A673 (cell line): ENCODE data around the gene ZNF519. TPM values are rescaled to one million over a fixed set of nuclear protein-coding genes. Genes with fewer than 3 reads are reported as not detected.
"Not testable (repeated sequence)": the region's sequence is repeated elsewhere in the genome, so short reads cannot be mapped to it uniquely, and the experiment has no call there.

Experiments
- Bru-seq: library from RNA; stranded (reverse); fragments of 400-500 nt; gene quantifications from one replicate; lab custom pipeline; 2021; lab: Mats Ljungman, UMichigan
- BruChase-seq, 2 experiments: library from RNA; stranded (reverse); fragments of 400-500 nt; gene quantifications; one replicate each; lab custom pipeline; 2021; lab: Mats Ljungman, UMichigan
- BruUV-seq: library from RNA; stranded (reverse); fragments of 400-500 nt; replicated peaks from 2 replicates; lab custom pipeline; 2021; lab: Mats Ljungman, UMichigan
- CTCF ChIA-PET: fragments of 300-600 bp; sonication (Branson Sonifier 250); formaldehyde crosslinking; loops from one replicate; lab custom pipeline; 2022; ENCODE audit warnings: antibody characterized with exemption; lab: Charles Lee
- POLR2A ChIA-PET: fragments of 300-600 bp; sonication (Branson Sonifier 250); formaldehyde crosslinking; loops from one replicate; lab custom pipeline; 2022; ENCODE audit warnings: antibody characterized with exemption; ENCODE audit not compliant: low non-redundant PET; lab: Charles Lee
- DNase-seq: peaks from one replicate; pipeline ENCODE4 v3.0.0-alpha.2; 2015; ENCODE audit warnings: low spot score
- H3K27ac ChIP-seq: fragments of 200-600 bp; sonication (generic); 2 replicates; pipeline ENCODE4 v1.5.1; 2016; ENCODE audit warnings: mixed run types, low read depth, mild to moderate bottlenecking, mixed read lengths, antibody characterized with exemption, low read length; ENCODE audit not compliant: poor library complexity, severe bottlenecking
- H3K27me3 ChIP-seq: fragments of 200-600 bp; sonication (generic); replicated peaks from 2 replicates; pipeline ENCODE4 v1.6.1; 2017; ENCODE audit warnings: mixed run types, low read depth, mild to moderate bottlenecking, mixed read lengths, antibody characterized with exemption, low read length; ENCODE audit not compliant: insufficient read depth, poor library complexity
- H3K36me3 ChIP-seq: fragments of 200-600 bp; sonication (generic); 2 replicates; pipeline ENCODE4 v1.6.1; 2016; ENCODE audit warnings: mixed run types, mild to moderate bottlenecking, mixed read lengths, antibody characterized with exemption, low read length; ENCODE audit not compliant: insufficient read depth, poor library complexity, severe bottlenecking
- H3K4me1 ChIP-seq: fragments of 200-600 bp; sonication (generic); 2 replicates; pipeline ENCODE4 v1.6.1; 2017; ENCODE audit warnings: mixed run types, mild to moderate bottlenecking, mixed read lengths, antibody characterized with exemption, low read length; ENCODE audit not compliant: insufficient read depth, poor library complexity, severe bottlenecking
- H3K4me3 ChIP-seq: fragments of 200-600 bp; sonication (generic); 2 replicates; pipeline ENCODE4 v1.5.1; 2016; ENCODE audit warnings: low read depth, mixed run types, mild to moderate bottlenecking, mixed read lengths, low read length; ENCODE audit not compliant: poor library complexity, severe bottlenecking
- H3K9me3 ChIP-seq: fragments of 200-600 bp; sonication (generic); 2 replicates; pipeline ENCODE4 v1.6.1; 2016; ENCODE audit warnings: mixed run types, low read depth, mild to moderate bottlenecking, mixed read lengths, antibody characterized with exemption, low read length; ENCODE audit not compliant: poor library complexity, severe bottlenecking
- EZH2 ChIP-seq: fragments of 200-600 bp; sonication (generic); IDR thresholded peaks from 2 replicates; pipeline ENCODE4 v1.6.1; 2017; ENCODE audit warnings: borderline replicate concordance, low read depth, mild to moderate bottlenecking, mixed read lengths, antibody characterized with exemption, low read length; ENCODE audit not compliant: poor library complexity, severe bottlenecking
- intact Hi-C: fragments of 100-400 bp; cut with micrococcal nuclease; formaldehyde crosslinking; loops from one replicate; pipeline ENCODE4 v1.10.0; 2022; ENCODE audit not compliant: unreplicated experiment
- long read RNA-seq: library from polyadenylated mRNA; stranded (forward); transcript quantifications from one replicate; pipeline ENCODE4 v2.0.0, GENCODE V29; 2022
- total RNA-seq: library from RNA; stranded (reverse); gene quantifications from 2 replicates; pipeline ENCODE4 v1.2.3, GENCODE V29; 2021
- TF ChIP-seq, protein P1 (sequence below): fragments of 300-800, 200-600 bp; sonication (generic); conservative IDR thresholded peaks from 2 replicates; pipeline ENCODE4 v1.5.1; 2017; ENCODE audit warnings: low read depth, mild to moderate bottlenecking, antibody characterized with exemption, low read length, moderate library complexity, mixed read lengths

The ZNF519 gene
- total RNA-seq (27.5 and 28.8 TPM in 2 replicates), Bru-seq, nascent RNA (percentile 92 among the genes with signal in this experiment), BruChase-seq, experiment 1, labeled RNA remaining after a 2-hour chase (percentile 97 among the genes with signal in this experiment), BruChase-seq, experiment 2, labeled RNA remaining after a 6-hour chase (percentile 86 among the genes with signal in this experiment)
- long read RNA-seq, full-length matches to known transcripts, result 11 of 19 reads
- long read RNA-seq, partial matches to known transcripts, result 2 of 19 reads
- long read RNA-seq, other reads (novel, unspliced or antisense), result 6 of 19 reads

DNA sequence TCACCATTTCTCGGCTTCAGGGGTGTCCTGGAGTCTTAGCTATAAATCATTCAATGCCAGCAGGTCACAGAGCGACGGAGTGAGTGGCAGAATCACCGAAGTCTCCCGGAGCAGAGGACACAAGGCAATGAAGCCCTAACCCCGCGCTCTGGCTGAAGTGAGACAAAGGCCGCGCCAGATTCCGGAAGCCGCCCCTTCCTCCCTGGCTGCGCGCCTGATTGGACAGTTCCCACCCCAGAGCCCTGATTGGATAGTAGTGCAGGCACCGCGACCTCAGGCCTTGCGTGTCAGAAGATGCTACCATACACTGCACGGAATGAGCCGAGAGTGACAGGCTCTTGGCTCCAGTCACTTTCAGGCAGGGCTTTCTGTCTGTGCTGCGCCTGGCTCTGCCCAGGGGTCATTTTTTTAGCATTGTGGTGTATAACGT is at the start of gene ZNF519:
Gene ZNF519 (minus strand): TSS at position 165 of the 430 bp plus-strand sequence. CDS start 158 bp downstream, at position 7.
- Histone ChIP-seq H3K27ac (peak within 1 kb of the TSS; percentile 70), H3K4me3 (peak within 1 kb of the TSS; percentile 67)
- POLR2A ChIA-PET, H3K36me3 ChIP-seq, H3K9me3 ChIP-seq, H3K27me3 ChIP-seq, intact Hi-C loops, BruUV-seq, H3K4me1 ChIP-seq, CTCF ChIA-PET: not testable (repeated sequence)
- DNase-seq, result peak; percentile 96

- Histone ChIP-seq H3K36me3 (no peaks in the 10 kb centered on the region), H3K4me1 (no peaks in the 10 kb centered on the region), H3K27me3 (no peaks in the 10 kb centered on the region), H3K4me3 (no peak overlapping the region), H3K9me3 (no peaks in the 10 kb centered on the region), H3K27ac (no peak overlapping the region)
- no peak for DNase-seq
- intact Hi-C loops, result no loop called here
- no peak for TF ChIP-seq EZH2
- TF ChIP-seq, protein P1, sequence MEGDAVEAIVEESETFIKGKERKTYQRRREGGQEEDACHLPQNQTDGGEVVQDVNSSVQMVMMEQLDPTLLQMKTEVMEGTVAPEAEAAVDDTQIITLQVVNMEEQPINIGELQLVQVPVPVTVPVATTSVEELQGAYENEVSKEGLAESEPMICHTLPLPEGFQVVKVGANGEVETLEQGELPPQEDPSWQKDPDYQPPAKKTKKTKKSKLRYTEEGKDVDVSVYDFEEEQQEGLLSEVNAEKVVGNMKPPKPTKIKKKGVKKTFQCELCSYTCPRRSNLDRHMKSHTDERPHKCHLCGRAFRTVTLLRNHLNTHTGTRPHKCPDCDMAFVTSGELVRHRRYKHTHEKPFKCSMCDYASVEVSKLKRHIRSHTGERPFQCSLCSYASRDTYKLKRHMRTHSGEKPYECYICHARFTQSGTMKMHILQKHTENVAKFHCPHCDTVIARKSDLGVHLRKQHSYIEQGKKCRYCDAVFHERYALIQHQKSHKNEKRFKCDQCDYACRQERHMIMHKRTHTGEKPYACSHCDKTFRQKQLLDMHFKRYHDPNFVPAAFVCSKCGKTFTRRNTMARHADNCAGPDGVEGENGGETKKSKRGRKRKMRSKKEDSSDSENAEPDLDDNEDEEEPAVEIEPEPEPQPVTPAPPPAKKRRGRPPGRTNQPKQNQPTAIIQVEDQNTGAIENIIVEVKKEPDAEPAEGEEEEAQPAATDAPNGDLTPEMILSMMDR, result no peak
- POLR2A ChIA-PET, result no interaction called here
- CTCF ChIA-PET, result no interaction called here
- no TSS peak for BruUV-seq
Observed at GRCh38 chr18:14179306-14179705, 47.1 kb upstream of the ZNF519 start.

- BruUV-seq, H3K4me3 ChIP-seq, H3K27ac ChIP-seq, intact Hi-C loops, CTCF ChIA-PET, H3K36me3 ChIP-seq, H3K27me3 ChIP-seq, POLR2A ChIA-PET, H3K9me3 ChIP-seq, H3K4me1 ChIP-seq: not testable (repeated sequence)
- DNase-seq, result peak; percentile 33
- TF ChIP-seq, protein P1, result peak; percentile 58; the same call in 1 of the 2 replicates
Observed at GRCh38 chr18:14178321-14179196, 46.3 kb upstream of the ZNF519 start.

GRCh38 chr18:14177540-14178320 is 45.5 kb upstream of the ZNF519 start:
- H3K27me3 ChIP-seq, H3K36me3 ChIP-seq, BruUV-seq, H3K27ac ChIP-seq, DNase-seq, CTCF ChIA-PET, H3K9me3 ChIP-seq, H3K4me3 ChIP-seq, H3K4me1 ChIP-seq, POLR2A ChIA-PET, intact Hi-C loops: not testable (repeated sequence)

GRCh38 chr18:14175404-14175803 is 43.2 kb upstream of the ZNF519 start:
- H3K27ac ChIP-seq, H3K4me3 ChIP-seq, intact Hi-C loops, POLR2A ChIA-PET, H3K36me3 ChIP-seq, CTCF ChIA-PET, H3K27me3 ChIP-seq, BruUV-seq, H3K9me3 ChIP-seq, H3K4me1 ChIP-seq, DNase-seq: not testable (repeated sequence)
